Measurements from ENCODE around the gene KRTAP12-2.
"Not testable (repeated sequence)": the region's sequence is repeated elsewhere in the genome, so short reads cannot be mapped to it uniquely, and the experiment has no call there.

KRTAP12-2 gene

GRCh38 chr21:44702973-44703730, 36.4 kb upstream of the KRTAP12-2 start:
- FAIRE-seq = no peak

GRCh38 chr21:44702111-44702972, 35.6 kb upstream of the KRTAP12-2 start:
- no peak for DNase-seq (ENCODE audit: extremely low spot score, insufficient read length, low read depth)
- FAIRE-seq = no peak

More at GRCh38 chr21:44702973-44703730, 36.4 kb upstream of the KRTAP12-2 start:
- no peak for DNase-seq (ENCODE audit: extremely low spot score, insufficient read length, low read depth)

GRCh38 chr21:44701541-44701940, 34.8 kb upstream of the KRTAP12-2 start:
- DNase-seq (ENCODE audit: extremely low spot score, insufficient read length, low read depth) (no peak), FAIRE-seq (no peak)

- DNase-seq (ENCODE audit: extremely low spot score, insufficient read length, low read depth) = no peak
- FAIRE-seq = no peak
These were observed 34.3 kb upstream of the KRTAP12-2 start for GRCh38 chr21:44701023-44701400.

- no peak for FAIRE-seq
- no peak for DNase-seq (ENCODE audit: extremely low spot score, insufficient read length, low read depth)
These were observed 33.6 kb upstream of the KRTAP12-2 start for GRCh38 chr21:44700101-44701022.

- FAIRE-seq (no peak), DNase-seq (ENCODE audit: extremely low spot score, insufficient read length, low read depth) (no peak)
These were observed 32.8 kb upstream of the KRTAP12-2 start for GRCh38 chr21:44699502-44700001.

- no peak for DNase-seq (ENCODE audit: extremely low spot score, insufficient read length, low read depth)
- no peak for FAIRE-seq
These were observed 31.3 kb upstream of the KRTAP12-2 start for GRCh38 chr21:44697811-44698734.

GRCh38 chr21:44697172-44697810, 30.6 kb upstream of the KRTAP12-2 start, which contains the start of gene KRTAP10-12:
Gene KRTAP10-12, plus strand, starts transcription at chr21:44697172. Its CDS starts 30 bp downstream, at chr21:44697202.
- not testable (repeated sequence) for FAIRE-seq; DNase-seq (ENCODE audit: extremely low spot score, insufficient read length, low read depth)

GRCh38 chr21:44696572-44696971, 29.8 kb upstream of the KRTAP12-2 start:
- DNase-seq (ENCODE audit: extremely low spot score, insufficient read length, low read depth) (no peak), FAIRE-seq (no peak)

- FAIRE-seq (no peak), DNase-seq (ENCODE audit: extremely low spot score, insufficient read length, low read depth) (no peak)
These were observed 28.9 kb upstream of the KRTAP12-2 start for GRCh38 chr21:44695641-44696040.

- FAIRE-seq (no peak), DNase-seq (ENCODE audit: extremely low spot score, insufficient read length, low read depth) (no peak)
These were observed 28.5 kb upstream of the KRTAP12-2 start for GRCh38 chr21:44695184-44695583.

- DNase-seq (ENCODE audit: extremely low spot score, insufficient read length, low read depth) (no peak), FAIRE-seq (no peak)
These were observed 28.0 kb upstream of the KRTAP12-2 start for GRCh38 chr21:44694776-44695175.

- DNase-seq (ENCODE audit: extremely low spot score, insufficient read length, low read depth) (no peak), FAIRE-seq (no peak)
These were observed 26.2 kb upstream of the KRTAP12-2 start for GRCh38 chr21:44692798-44693512.

- FAIRE-seq = no peak
- DNase-seq (ENCODE audit: extremely low spot score, insufficient read length, low read depth) = no peak
These were observed 25.0 kb upstream of the KRTAP12-2 start for GRCh38 chr21:44691686-44692085.

GRCh38 chr21:44689740-44690139, 23.0 kb upstream of the KRTAP12-2 start:
- not testable (repeated sequence) for DNase-seq (ENCODE audit: extremely low spot score, insufficient read length, low read depth); FAIRE-seq

- DNase-seq (ENCODE audit: extremely low spot score, insufficient read length, low read depth) (no peak), FAIRE-seq (no peak)
These were observed 20.9 kb upstream of the KRTAP12-2 start for GRCh38 chr21:44687671-44688070.

GRCh38 chr21:44686843-44687561, 20.3 kb upstream of the KRTAP12-2 start:
- DNase-seq (ENCODE audit: extremely low spot score, insufficient read length, low read depth) = no peak
- no peak for FAIRE-seq
